KMS-11 (cell line): Measurements from ENCODE around the gene RNF225.
"Not testable (repeated sequence)": the region's sequence is repeated elsewhere in the genome, so short reads cannot be mapped to it uniquely, and the experiment has no call there.

ENCODE experiments used
- H2AFZ ChIP-seq: fragments of 200-600 bp; sonication (generic); 2 replicates; pipeline ENCODE4 v1.6.1; 2016; ENCODE audit warnings: antibody characterized with exemption, mixed run types, low read depth
- H3K27ac ChIP-seq: fragments of 200-600 bp; sonication (generic); 2 replicates; pipeline ENCODE4 v1.6.1; 2016; ENCODE audit warnings: mild to moderate bottlenecking, mixed run types
- H3K27me3 ChIP-seq: fragments of 200-600 bp; sonication (generic); 2 replicates; pipeline ENCODE4 v1.6.1; 2017; ENCODE audit warnings: mild to moderate bottlenecking, low read depth, mixed run types, moderate library complexity; ENCODE audit not compliant: insufficient read depth
- H3K36me3 ChIP-seq: fragments of 200-600 bp; sonication (generic); 2 replicates; pipeline ENCODE4 v1.6.1; 2017; ENCODE audit warnings: mild to moderate bottlenecking, mixed run types; ENCODE audit not compliant: insufficient read depth
- H3K4me1 ChIP-seq: fragments of 200-600 bp; sonication (generic); 2 replicates; pipeline ENCODE4 v1.6.1; 2016; ENCODE audit warnings: mild to moderate bottlenecking, low read depth, mixed run types; ENCODE audit not compliant: poor library complexity, severe bottlenecking
- H3K4me2 ChIP-seq: fragments of 200-600 bp; sonication (generic); 2 replicates; pipeline ENCODE4 v1.7.0; 2016; ENCODE audit warnings: mild to moderate bottlenecking, mixed run types
- H3K4me3 ChIP-seq: fragments of 200-600 bp; sonication (generic); IDR thresholded peaks from 2 replicates; pipeline ENCODE4 v1.6.1; 2017; ENCODE audit warnings: low read depth, low read length, mixed read lengths; ENCODE audit not compliant: insufficient read depth
- H3K79me2 ChIP-seq: fragments of 200-600 bp; sonication (generic); 2 replicates; pipeline ENCODE4 v1.6.1; 2016; ENCODE audit warnings: low read depth, mixed run types; ENCODE audit not compliant: insufficient read depth
- H3K9ac ChIP-seq: fragments of 200-600 bp; sonication (generic); 2 replicates; pipeline ENCODE4 v1.6.1; 2016; ENCODE audit warnings: mild to moderate bottlenecking, mixed run types
- H4K20me1 ChIP-seq: fragments of 200-600 bp; sonication (generic); 2 replicates; pipeline ENCODE4 v1.6.1; 2016; ENCODE audit warnings: mild to moderate bottlenecking, mixed run types; ENCODE audit not compliant: insufficient read depth
- TF ChIP-seq, protein P1 (sequence below): fragments of 200-600 bp; sonication (generic); conservative IDR thresholded peaks from 2 replicates; pipeline ENCODE4 v1.6.1; 2017; ENCODE audit warnings: low read depth, mild to moderate bottlenecking, antibody characterized with exemption, low read length, moderate library complexity, mixed read lengths

RNF225 gene

DNA sequence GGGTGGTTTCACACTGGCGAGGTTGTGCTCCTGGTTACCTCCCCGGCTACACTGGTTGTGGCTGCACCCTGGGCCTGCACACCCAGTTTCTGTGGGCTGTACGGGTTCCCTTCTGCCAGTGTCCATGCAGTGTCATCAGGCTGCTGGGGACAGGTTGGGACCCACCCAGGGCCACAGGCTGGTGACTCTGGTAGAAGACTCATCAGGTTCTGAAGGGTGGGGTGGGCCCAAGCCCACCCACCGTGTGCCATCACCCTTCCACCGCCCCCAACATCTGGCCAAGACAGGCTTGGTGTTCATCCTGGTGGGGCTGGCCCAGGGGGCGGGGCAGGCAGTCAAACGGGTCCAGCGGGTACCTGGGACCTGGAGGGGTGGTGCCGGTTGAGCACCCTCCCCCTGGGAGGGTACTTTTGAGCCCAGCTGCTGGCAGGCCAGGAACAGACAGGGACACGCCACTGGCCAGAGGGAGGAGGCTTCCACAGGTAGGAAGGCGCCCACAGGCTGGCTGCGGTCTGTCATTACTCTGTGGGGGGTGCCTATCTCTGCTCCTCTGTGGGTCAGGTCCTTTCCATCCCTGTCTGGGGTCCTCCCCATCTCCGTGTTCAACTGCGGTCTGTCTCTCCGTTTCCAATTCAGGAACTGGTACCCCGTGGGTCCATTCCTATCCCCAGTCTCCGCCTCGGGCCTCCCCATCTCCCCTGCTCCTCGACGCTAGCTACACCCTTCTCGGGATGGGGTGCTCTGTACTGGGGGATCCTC, at the start of gene RNF225:
TSS of gene RNF225 (plus strand) at position 437 of the 759 bp plus-strand sequence. CDS start 434 bp downstream, outside the sequence.
- Histone ChIP-seq H3K4me2 (no peak within 1 kb of the TSS), H3K79me2 (peaks cover 21% of the 10 kb centered on the region), H2AFZ (no peak within 1 kb of the TSS), H3K9ac (no peak within 1 kb of the TSS), H3K4me3 (no peak within 1 kb of the TSS), H4K20me1 (peaks cover 8% of the 10 kb centered on the region; the same call in 1 of the 2 replicates), H3K27me3 (no peaks in the 10 kb centered on the region), H3K27ac (no peak within 1 kb of the TSS), H3K36me3 (peaks cover 14% of the 10 kb centered on the region; the same call in 1 of the 2 replicates), H3K4me1 (peaks cover 13% of the 10 kb centered on the region)
- TF ChIP-seq, protein P1, sequence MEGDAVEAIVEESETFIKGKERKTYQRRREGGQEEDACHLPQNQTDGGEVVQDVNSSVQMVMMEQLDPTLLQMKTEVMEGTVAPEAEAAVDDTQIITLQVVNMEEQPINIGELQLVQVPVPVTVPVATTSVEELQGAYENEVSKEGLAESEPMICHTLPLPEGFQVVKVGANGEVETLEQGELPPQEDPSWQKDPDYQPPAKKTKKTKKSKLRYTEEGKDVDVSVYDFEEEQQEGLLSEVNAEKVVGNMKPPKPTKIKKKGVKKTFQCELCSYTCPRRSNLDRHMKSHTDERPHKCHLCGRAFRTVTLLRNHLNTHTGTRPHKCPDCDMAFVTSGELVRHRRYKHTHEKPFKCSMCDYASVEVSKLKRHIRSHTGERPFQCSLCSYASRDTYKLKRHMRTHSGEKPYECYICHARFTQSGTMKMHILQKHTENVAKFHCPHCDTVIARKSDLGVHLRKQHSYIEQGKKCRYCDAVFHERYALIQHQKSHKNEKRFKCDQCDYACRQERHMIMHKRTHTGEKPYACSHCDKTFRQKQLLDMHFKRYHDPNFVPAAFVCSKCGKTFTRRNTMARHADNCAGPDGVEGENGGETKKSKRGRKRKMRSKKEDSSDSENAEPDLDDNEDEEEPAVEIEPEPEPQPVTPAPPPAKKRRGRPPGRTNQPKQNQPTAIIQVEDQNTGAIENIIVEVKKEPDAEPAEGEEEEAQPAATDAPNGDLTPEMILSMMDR, result no peak

DNA sequence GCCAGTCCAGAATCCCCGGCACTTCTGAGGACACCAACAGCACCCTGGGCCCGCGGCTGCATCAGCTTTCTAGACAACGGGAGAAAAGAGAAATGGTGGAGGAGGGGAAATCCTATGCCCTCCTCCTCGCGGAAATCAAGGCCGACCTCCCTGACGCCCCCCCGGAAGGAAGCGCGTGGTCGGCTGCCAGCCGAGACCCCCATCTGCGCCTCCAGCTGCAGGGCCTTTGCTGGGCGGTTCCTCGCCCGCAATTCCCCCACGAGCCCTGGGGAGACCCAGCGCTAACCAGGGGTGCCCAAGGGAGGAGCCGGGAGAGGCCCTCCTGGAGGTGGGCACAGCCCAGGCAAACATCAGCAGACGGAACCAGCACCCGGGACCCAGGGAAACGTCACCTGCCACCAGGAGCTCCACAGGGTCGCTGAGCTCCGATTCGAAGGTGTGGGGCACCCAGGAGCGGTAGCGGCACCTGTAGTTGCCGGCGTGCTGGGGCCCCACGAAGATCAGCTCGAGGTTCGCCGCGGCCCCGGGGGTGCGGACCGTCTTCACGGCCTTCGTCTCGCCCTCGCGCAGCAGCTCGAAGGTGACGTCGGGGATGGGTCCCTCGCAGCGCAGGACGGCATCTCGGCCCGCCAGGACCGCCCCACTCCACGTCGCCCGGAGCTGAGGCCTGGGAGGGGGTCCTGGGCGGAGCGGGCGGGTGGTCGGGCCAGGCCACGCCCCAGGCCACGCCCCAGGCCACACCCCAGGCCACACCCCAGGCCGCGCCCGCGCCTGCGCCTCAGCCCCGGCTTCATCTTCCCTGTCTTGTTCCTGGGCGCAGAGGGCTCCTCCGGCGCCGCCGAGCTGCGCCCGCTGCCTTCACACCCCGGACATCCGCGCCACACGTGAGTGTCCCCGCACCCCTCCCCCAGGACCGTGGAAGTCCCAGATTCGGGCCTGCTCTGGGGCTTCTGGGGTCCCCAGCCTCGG, 48.2 kb upstream of the RNF225 start:
- TF ChIP-seq, protein P1, result no peak
- no peak overlapping the region for H3K9ac ChIP-seq
- no peak overlapping the region for H3K27ac ChIP-seq
- no peak overlapping the region for H2AFZ ChIP-seq
- H3K36me3 ChIP-seq, result no peaks in the 10 kb centered on the region
- no peaks in the 10 kb centered on the region for H4K20me1 ChIP-seq
- peaks cover 13% of the 10 kb centered on the region; the same call in 1 of the 2 replicates for H3K27me3 ChIP-seq
- no peak overlapping the region for H3K4me3 ChIP-seq
- H3K4me2 ChIP-seq, result no peak overlapping the region
- H3K79me2 ChIP-seq, result no peaks in the 10 kb centered on the region
- H3K4me1 ChIP-seq, result no peaks in the 10 kb centered on the region

DNA sequence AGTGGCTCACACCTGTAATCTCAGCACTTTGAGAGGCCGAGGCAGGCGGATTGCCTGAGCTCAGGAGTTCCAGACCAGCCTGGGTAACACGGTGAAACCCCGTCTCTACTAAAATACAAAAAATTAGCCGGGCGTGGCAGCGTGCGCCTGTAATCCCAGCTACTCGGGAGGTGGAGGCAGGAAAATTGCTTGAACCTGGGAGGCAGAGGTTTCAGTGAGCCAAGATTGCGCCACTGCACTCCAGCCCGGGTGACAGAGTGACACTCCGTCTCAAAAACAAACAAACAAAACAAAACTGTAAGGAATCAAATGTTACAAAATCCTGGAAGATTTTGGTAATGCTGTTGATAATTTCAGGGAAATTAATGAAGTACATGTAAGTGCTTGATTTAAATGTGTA, 47.4 kb upstream of the RNF225 start:
- H4K20me1 ChIP-seq, H3K4me1 ChIP-seq, H3K36me3 ChIP-seq, H3K4me2 ChIP-seq, H3K4me3 ChIP-seq, H3K9ac ChIP-seq, H3K27ac ChIP-seq, H3K79me2 ChIP-seq, H2AFZ ChIP-seq: not testable (repeated sequence)
- H3K27me3 ChIP-seq, result peaks cover 13% of the 10 kb centered on the region; the same call in 1 of the 2 replicates

DNA sequence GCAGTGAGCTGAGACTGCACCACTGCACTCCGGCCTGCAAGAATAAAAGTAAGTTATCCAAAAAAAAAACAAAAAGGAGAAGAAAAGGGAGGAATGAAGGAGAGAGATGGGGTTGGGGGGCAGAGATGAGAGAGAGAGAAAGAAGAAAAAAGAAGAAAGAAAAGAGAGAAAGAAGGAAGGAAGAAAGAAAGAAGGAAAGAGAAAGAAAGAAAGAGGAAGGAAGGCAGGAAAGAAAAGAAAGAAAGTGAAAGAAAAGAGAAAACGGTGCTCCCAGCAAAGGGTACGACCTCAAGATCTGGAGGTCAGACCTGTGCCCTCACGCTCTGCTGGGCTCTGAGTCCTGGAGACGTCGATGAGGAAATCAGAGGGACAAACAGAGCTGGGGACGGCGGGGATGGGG, 45.9 kb upstream of the RNF225 start:
- Histone ChIP-seq H3K4me2 (no peak overlapping the region; the same call in 1 of the 2 replicates), H3K27me3 (peaks cover 13% of the 10 kb centered on the region; the same call in 1 of the 2 replicates), H3K4me3 (no peak overlapping the region), H3K79me2 (no peaks in the 10 kb centered on the region), H3K4me1 (no peaks in the 10 kb centered on the region), H2AFZ (no peak overlapping the region), H3K36me3 (no peaks in the 10 kb centered on the region), H3K9ac (no peak overlapping the region), H3K27ac (no peak overlapping the region), H4K20me1 (no peaks in the 10 kb centered on the region)
- TF ChIP-seq, protein P1, result no peak
